ENCODE measurements around the gene SP4. TPM values are rescaled to one million over a fixed set of nuclear protein-coding genes. Genes with fewer than 3 reads are reported as not detected.

Gene SP4
- total RNA-seq, 2 donors from 2014 or later: 5.3 to 6.0 TPM

DNA sequence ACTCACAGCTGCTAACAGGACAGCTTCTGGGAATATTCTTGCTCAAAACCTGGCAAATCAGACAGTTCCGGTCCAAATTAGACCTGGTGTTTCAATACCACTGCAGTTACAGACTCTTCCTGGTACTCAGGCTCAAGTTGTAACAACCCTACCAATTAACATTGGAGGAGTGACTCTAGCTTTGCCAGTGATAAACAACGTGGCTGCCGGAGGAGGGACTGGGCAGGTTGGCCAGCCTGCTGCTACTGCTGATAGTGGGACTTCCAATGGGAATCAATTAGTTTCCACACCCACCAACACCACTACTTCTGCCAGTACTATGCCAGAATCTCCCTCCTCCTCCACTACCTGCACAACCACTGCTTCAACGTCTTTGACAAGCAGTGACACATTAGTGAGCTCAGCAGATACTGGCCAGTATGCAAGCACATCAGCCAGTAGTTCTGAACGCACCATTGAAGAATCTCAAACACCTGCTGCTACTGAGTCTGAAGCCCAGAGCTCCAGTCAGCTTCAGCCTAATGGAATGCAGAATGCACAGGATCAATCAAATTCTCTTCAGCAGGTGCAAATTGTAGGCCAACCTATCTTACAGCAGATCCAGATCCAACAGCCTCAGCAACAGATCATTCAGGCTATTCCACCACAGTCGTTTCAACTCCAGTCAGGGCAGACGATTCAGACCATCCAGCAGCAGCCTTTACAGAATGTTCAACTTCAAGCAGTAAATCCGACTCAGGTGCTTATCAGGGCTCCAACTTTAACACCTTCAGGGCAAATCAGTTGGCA is 2.1 kb downstream of the SP4 start:
- intact Hi-C loops (cut with DNase I): no loop called here
- Histone ChIP-seq H3K4me3 (no peak overlapping the region), H3K27ac (peak overlapping the region in 3 of 4 donors; percentile 41 to 99 (median 97)), H3K27me3 (no peaks in the 10 kb centered on the region), H3K9me3 (no peaks in the 10 kb centered on the region), H3K36me3 (replicated peaks in 1 of 2; ENCODE audit: insufficient read depth in 1 of 2, low read depth in 2 of 2) (no peaks in the 10 kb centered on the region), H3K4me1 (peaks cover 49% of the 10 kb centered on the region)
- ATAC-seq: no peak
- TF ChIP-seq POLR2A (IDR thresholded peaks at IDR 0.05): peak in 1 of 3 donors; percentile 17
- TF ChIP-seq, protein P1, sequence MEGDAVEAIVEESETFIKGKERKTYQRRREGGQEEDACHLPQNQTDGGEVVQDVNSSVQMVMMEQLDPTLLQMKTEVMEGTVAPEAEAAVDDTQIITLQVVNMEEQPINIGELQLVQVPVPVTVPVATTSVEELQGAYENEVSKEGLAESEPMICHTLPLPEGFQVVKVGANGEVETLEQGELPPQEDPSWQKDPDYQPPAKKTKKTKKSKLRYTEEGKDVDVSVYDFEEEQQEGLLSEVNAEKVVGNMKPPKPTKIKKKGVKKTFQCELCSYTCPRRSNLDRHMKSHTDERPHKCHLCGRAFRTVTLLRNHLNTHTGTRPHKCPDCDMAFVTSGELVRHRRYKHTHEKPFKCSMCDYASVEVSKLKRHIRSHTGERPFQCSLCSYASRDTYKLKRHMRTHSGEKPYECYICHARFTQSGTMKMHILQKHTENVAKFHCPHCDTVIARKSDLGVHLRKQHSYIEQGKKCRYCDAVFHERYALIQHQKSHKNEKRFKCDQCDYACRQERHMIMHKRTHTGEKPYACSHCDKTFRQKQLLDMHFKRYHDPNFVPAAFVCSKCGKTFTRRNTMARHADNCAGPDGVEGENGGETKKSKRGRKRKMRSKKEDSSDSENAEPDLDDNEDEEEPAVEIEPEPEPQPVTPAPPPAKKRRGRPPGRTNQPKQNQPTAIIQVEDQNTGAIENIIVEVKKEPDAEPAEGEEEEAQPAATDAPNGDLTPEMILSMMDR (IDR thresholded peaks at IDR 0.05): no peak
- WGBS, 2 donors: 16 to 19% methylated on average over 7 to 8 of the region's 8 CpGs
- peak; percentile 36 to 58 (median 48) for DNase-seq

GRCh38 chr7:21430575-21430954 is 2.7 kb downstream of the SP4 start:
- TF ChIP-seq, protein P1 (IDR thresholded peaks at IDR 0.05): no peak
- TF ChIP-seq POLR2A (IDR thresholded peaks at IDR 0.05): no peak
- Histone ChIP-seq H3K36me3 (replicated peaks in 1 of 2; ENCODE audit: insufficient read depth in 1 of 2, low read depth in 2 of 2) (no peaks in the 10 kb centered on the region), H3K9me3 (no peaks in the 10 kb centered on the region), H3K4me3 (no peak overlapping the region), H3K27me3 (no peaks in the 10 kb centered on the region), H3K4me1 (peaks cover 49% of the 10 kb centered on the region), H3K27ac (peak overlapping the region in 2 of 4 donors; percentile 2 to 41)
- peak; percentile 35 to 67 (median 38) for DNase-seq
- no peak for ATAC-seq
- intact Hi-C loops (cut with DNase I): no loop called here
- 12 to 38% methylated on average over 3 of the region's 3 CpGs for WGBS, 2 donors

DNA sequence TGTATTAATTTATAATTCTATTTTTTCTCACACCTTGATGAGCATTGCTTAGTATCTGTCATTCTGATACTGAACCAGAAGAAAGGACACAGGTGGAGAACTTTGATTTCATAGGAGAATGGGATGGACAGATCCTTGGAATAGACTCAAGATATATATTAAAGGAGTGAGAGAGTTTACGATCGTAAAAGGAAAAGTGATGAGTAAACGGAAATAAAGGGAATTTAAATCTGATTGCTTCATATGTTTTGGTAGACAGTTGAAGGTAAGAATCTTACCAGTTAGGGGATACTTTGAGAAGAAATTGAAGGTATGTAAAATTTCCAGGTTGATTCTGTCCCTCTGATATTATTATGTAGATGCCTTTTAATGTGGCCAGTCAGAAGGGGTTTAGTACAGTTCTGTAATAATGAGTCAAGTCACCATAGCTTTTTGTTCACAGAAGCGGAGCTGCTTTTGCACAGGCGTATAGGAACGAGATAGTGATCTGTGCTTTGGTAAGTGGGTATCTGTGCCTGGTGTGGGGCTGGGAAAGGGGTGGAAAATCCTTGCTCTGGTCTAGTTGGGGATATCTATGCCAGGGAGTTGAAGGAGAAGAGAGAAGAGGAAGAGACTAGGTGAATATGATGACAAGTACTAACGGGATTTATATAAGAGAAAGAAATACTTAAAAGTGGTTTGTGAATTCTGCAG is 15.4 kb downstream of the SP4 start:
- no peak overlapping the region for H3K27ac ChIP-seq
- intact Hi-C loops (cut with DNase I): no loop called here
- WGBS, 2 donors: 92 to 93% methylated on average over 7 of the region's 7 CpGs
- no peak for DNase-seq
- no peaks in the 10 kb centered on the region for H3K27me3 ChIP-seq
- no peak for TF ChIP-seq POLR2A (IDR thresholded peaks at IDR 0.05)
- H3K9me3 ChIP-seq: no peaks in the 10 kb centered on the region
- ATAC-seq: no peak
- no peaks in the 10 kb centered on the region for H3K4me1 ChIP-seq
- no peak overlapping the region for H3K4me3 ChIP-seq
- H3K36me3 ChIP-seq (replicated peaks in 1 of 2; ENCODE audit: insufficient read depth in 1 of 2, low read depth in 2 of 2): no peaks in the 10 kb centered on the region

GRCh38 chr7:21448974-21449373 is 21.1 kb downstream of the SP4 start:
- no peaks in the 10 kb centered on the region for H3K27me3 ChIP-seq
- TF ChIP-seq POLR2A (IDR thresholded peaks at IDR 0.05): no peak
- TF ChIP-seq, protein P1 (IDR thresholded peaks at IDR 0.05): no peak
- no peak overlapping the region for H3K4me3 ChIP-seq
- no peak overlapping the region for H3K27ac ChIP-seq
- DNase-seq (no peak), ATAC-seq (no peak)
- intact Hi-C loops (cut with DNase I): no loop called here
- no peaks in the 10 kb centered on the region for H3K36me3 ChIP-seq (replicated peaks in 1 of 2; ENCODE audit: insufficient read depth in 1 of 2, low read depth in 2 of 2)
- H3K9me3 ChIP-seq: no peaks in the 10 kb centered on the region
- H3K4me1 ChIP-seq: no peaks in the 10 kb centered on the region
- WGBS, 2 donors: 92 to 95% methylated on average over 6 of the region's 6 CpGs

- Histone ChIP-seq H3K27me3 (no peaks in the 10 kb centered on the region), H3K4me1 (no peaks in the 10 kb centered on the region), H3K27ac (no peak overlapping the region), H3K4me3 (no peak overlapping the region), H3K36me3 (replicated peaks in 1 of 2; ENCODE audit: insufficient read depth in 1 of 2, low read depth in 2 of 2) (no peaks in the 10 kb centered on the region), H3K9me3 (peaks cover 0 to under 1% (median 0%) of the 10 kb centered on the region in 3 donors)
- no peak for DNase-seq
- intact Hi-C loops (cut with DNase I): no loop called here
- TF ChIP-seq, protein P1 (IDR thresholded peaks at IDR 0.05): no peak
- no peak for TF ChIP-seq POLR2A (IDR thresholded peaks at IDR 0.05)
- ATAC-seq: no peak
Observed at GRCh38 chr7:21450076-21450475, 22.2 kb downstream of the SP4 start.

Measured in body of pancreas (tissue), 4 donors.